HepG2 (cell line): Measurements from ENCODE around the gene DNAJC18. TPM values are rescaled to one million over a fixed set of nuclear protein-coding genes. Genes with fewer than 3 reads are reported as not detected.
A peak's percentile ranks its signal among the peaks of the same experiment; 100 is the strongest.

Experiments used
- ARNT ChIP-seq: fragments of 450-650 bp; IDR thresholded peaks from 2 replicates; pipeline ENCODE4 v1.6.1; 2017
- ELF1 ChIP-seq: sonication (generic); formaldehyde crosslinking; IDR thresholded peaks from 2 replicates; pipeline ENCODE4 v1.4.0; 2020; ENCODE audit warnings: missing genetic modification reagents
- FOXK1 ChIP-seq: sonication (generic); formaldehyde crosslinking; IDR thresholded peaks from 2 replicates; pipeline ENCODE4 v1.4.0; 2020; ENCODE audit warnings: low read depth, missing genetic modification reagents, borderline replicate concordance
- KLF6 ChIP-seq: IDR thresholded peaks from 2 replicates; pipeline ENCODE4 v1.8.0; 2016; ENCODE audit warnings: missing biosample characterization, missing genetic modification reagents
- MBD4 ChIP-seq: IDR thresholded peaks from 2 replicates; pipeline ENCODE4 v1.6.1; 2012; ENCODE audit warnings: low read length, inconsistent platforms, borderline replicate concordance
- MTF2 ChIP-seq: sonication (generic); formaldehyde crosslinking; IDR thresholded peaks from 2 replicates; pipeline ENCODE4 v1.5.0; 2020; ENCODE audit warnings: missing genetic modification reagents, borderline replicate concordance
- PBX2 ChIP-seq: IDR thresholded peaks from 2 replicates; pipeline ENCODE4 v1.6.1; 2016; ENCODE audit warnings: control low read depth
- PHF21A ChIP-seq: sonication (generic); formaldehyde crosslinking; IDR thresholded peaks from 2 replicates; pipeline ENCODE4 v1.5.0; 2020; ENCODE audit warnings: mild to moderate bottlenecking, missing genetic modification reagents
- PHF5A ChIP-seq: IDR thresholded peaks from one replicate; pipeline ENCODE4 v1.6.1; 2018; ENCODE audit warnings: low read depth, missing genetic modification reagents; ENCODE audit not compliant: unreplicated experiment
- REXO4 ChIP-seq: sonication (generic); formaldehyde crosslinking; IDR thresholded peaks from 2 replicates; pipeline ENCODE4 v1.8.0; 2022; ENCODE audit warnings: missing genetic modification reagents, mild to moderate bottlenecking, borderline replicate concordance
- RXRA ChIP-seq: sonication (generic); formaldehyde crosslinking; IDR thresholded peaks from 2 replicates; pipeline ENCODE4 v1.5.1; 2020; ENCODE audit warnings: missing genetic modification reagents
- SNAPC2 ChIP-seq: sonication (generic); formaldehyde crosslinking; IDR thresholded peaks from 2 replicates; pipeline ENCODE4 v1.8.1; 2022; ENCODE audit warnings: mild to moderate bottlenecking, missing genetic modification reagents
- TBX3 ChIP-seq: fragments of 450-650 bp; IDR thresholded peaks from 2 replicates; pipeline ENCODE4 v1.6.1; 2017; ENCODE audit warnings: antibody characterized with exemption, mild to moderate bottlenecking, inconsistent platforms, borderline replicate concordance
- TEAD3 ChIP-seq: optimal IDR thresholded peaks from 2 replicates; pipeline ENCODE3; 2016; ENCODE audit warnings: borderline replicate concordance
- THAP9 ChIP-seq: sonication (generic); formaldehyde crosslinking; IDR thresholded peaks from 2 replicates; pipeline ENCODE4; 2020; ENCODE audit warnings: missing genetic modification reagents, mild to moderate bottlenecking, borderline replicate concordance
- TSC22D2 ChIP-seq: sonication (generic); formaldehyde crosslinking; IDR thresholded peaks from 2 replicates; pipeline ENCODE4 v1.5.1; 2020; ENCODE audit warnings: missing genetic modification reagents, mild to moderate bottlenecking, borderline replicate concordance
- XBP1 ChIP-seq: sonication (generic); formaldehyde crosslinking; IDR thresholded peaks from 2 replicates; pipeline ENCODE4 v1.5.0; 2020; ENCODE audit warnings: missing genetic modification reagents
- ZBTB7B ChIP-seq: sonication (generic); formaldehyde crosslinking; IDR thresholded peaks from 2 replicates; pipeline ENCODE4 v1.4.0; 2020; ENCODE audit warnings: missing genetic modification reagents
- ZNF180 ChIP-seq: sonication (generic); formaldehyde crosslinking; IDR thresholded peaks from 2 replicates; pipeline ENCODE4 v1.4.0; 2020; ENCODE audit warnings: low read depth, missing genetic modification reagents, borderline replicate concordance
- ZNF280D ChIP-seq: sonication (generic); formaldehyde crosslinking; IDR thresholded peaks from 2 replicates; pipeline ENCODE4 v1.5.1; 2020; ENCODE audit warnings: mild to moderate bottlenecking, missing genetic modification reagents
- ZNF3 ChIP-seq: IDR thresholded peaks from 2 replicates; pipeline ENCODE4 v1.7.0; 2017; ENCODE audit warnings: inconsistent platforms
- ZNF317 ChIP-seq: sonication (generic); formaldehyde crosslinking; IDR thresholded peaks from 2 replicates; pipeline ENCODE4 v1.5.0; 2020; ENCODE audit warnings: mild to moderate bottlenecking, missing genetic modification reagents
- ZNF678 ChIP-seq: sonication (generic); formaldehyde crosslinking; IDR thresholded peaks from 2 replicates; pipeline ENCODE4 v1.4.0; 2020; ENCODE audit warnings: mild to moderate bottlenecking, missing genetic modification reagents
- polyA plus RNA-seq, 8 experiments: library from polyadenylated mRNA; depleted of rRNA in 3 of 8; stranded (reverse) in 7 of 8; unstranded in 1 of 8; fragments of >200 nt; fragmentation: Illumina TruSeq in 4 of 8; extraction: Trizol in 4 of 8; gene quantifications; 2 replicates each; pipeline versions ENCODE4 v1.2.1 to v1.2.3, GENCODE V29; 2011 to 2016; ENCODE audit warnings: low read depth in 4 of 8, missing spikeins in 1 of 8, mixed read lengths in 1 of 8; ENCODE audit not compliant: insufficient read depth in 1 of 8
- total RNA-seq, 5 experiments: library from RNA; depleted of rRNA; stranded (reverse); fragments of >200 nt; fragmentation: Illumina TruSeq; extraction: Trizol; gene quantifications; 2 replicates each; pipeline ENCODE4 v1.2.3, GENCODE V29; 2016; ENCODE audit warnings: low read depth in 1 of 5

The DNAJC18 gene
- total and polyA plus RNA-seq, 2 of the 13 experiments (the other 11 are each of a cell fraction or from before 2014, with no cell fraction given), result 6.5 to 6.6 TPM

GRCh38 chr5:139403787-139404483, 35.4 kb downstream of the DNAJC18 start, which contains the start of gene SPATA24 (continued):
- TF ChIP-seq ZNF280D (CRISPR knock-in tag), result peak; percentile 93
- no peak for TF ChIP-seq ZNF3
- no peak for TF ChIP-seq FOXK1 (CRISPR knock-in tag)
- 0 out of 2 replicates have a peak, but pooled peaks have one; percentile 26 for TF ChIP-seq PHF21A (CRISPR knock-in tag)
- TF ChIP-seq ZNF317 (CRISPR knock-in tag), result 0 out of 2 replicates have a peak, but pooled peaks have one; percentile 31
- no peak for TF ChIP-seq MTF2 (CRISPR knock-in tag)
- TF ChIP-seq TEAD3, result peak; percentile 64
- no peak for TF ChIP-seq ARNT
- TF ChIP-seq ZNF678 (CRISPR knock-in tag), result no peak
- TF ChIP-seq SNAPC2 (CRISPR knock-in tag), result no peak
- TF ChIP-seq RXRA (CRISPR knock-in tag), result no peak; the same call in 1 of the 2 replicates
- no peak for TF ChIP-seq PHF5A (CRISPR knock-in tag)
- TF ChIP-seq KLF6 (CRISPR knock-in tag), result no peak
- no peak for TF ChIP-seq TSC22D2 (CRISPR knock-in tag)
- TF ChIP-seq TBX3, result no peak
- no peak for TF ChIP-seq REXO4 (CRISPR knock-in tag)
- no peak for TF ChIP-seq ZNF180 (CRISPR knock-in tag)
- no peak for TF ChIP-seq MBD4
- no peak for TF ChIP-seq XBP1 (CRISPR knock-in tag)
- TF ChIP-seq PBX2, result no peak
- TF ChIP-seq THAP9 (CRISPR knock-in tag), result peak; percentile 82
- peak; percentile 86 for TF ChIP-seq ELF1 (CRISPR knock-in tag)
- TF ChIP-seq ZBTB7B (CRISPR knock-in tag), result no peak
